Trophoblast cell (in vitro differentiated cells and primary cell): Measurements from ENCODE around the gene CCDC148.

Experiments used
- DNase-seq, 2 donors: peaks; one replicate each; pipeline ENCODE4 v3.0.0-alpha.2; 2016
- H2AFZ ChIP-seq: 2 replicates; pipeline ENCODE4 v1.6.1; 2013; ENCODE audit warnings: low read length, moderate library complexity, mild to moderate bottlenecking; ENCODE audit not compliant: insufficient read depth, poor library complexity
- H2AK5ac ChIP-seq: 2 replicates; pipeline ENCODE4 v1.6.1; 2013; ENCODE audit warnings: mild to moderate bottlenecking, low read length
- H2BK120ac ChIP-seq: 2 replicates; pipeline ENCODE4 v1.6.1; 2013; ENCODE audit warnings: low read length, mild to moderate bottlenecking, moderate library complexity; ENCODE audit not compliant: insufficient read depth, poor library complexity
- H2BK12ac ChIP-seq: 2 replicates; pipeline ENCODE4 v1.6.1; 2013; ENCODE audit warnings: mild to moderate bottlenecking, low read length, moderate library complexity
- H2BK5ac ChIP-seq: 2 replicates; pipeline ENCODE4 v1.6.1; 2013; ENCODE audit warnings: low read length, low read depth, moderate library complexity, mild to moderate bottlenecking; ENCODE audit not compliant: poor library complexity
- H3K14ac ChIP-seq: 2 replicates; pipeline ENCODE4 v1.6.1; 2013; ENCODE audit warnings: mild to moderate bottlenecking, low read length
- H3K18ac ChIP-seq: 2 replicates; pipeline ENCODE4 v1.6.1; 2013; ENCODE audit warnings: mild to moderate bottlenecking, low read length
- H3K23ac ChIP-seq: 2 replicates; pipeline ENCODE4 v1.6.1; 2013; ENCODE audit warnings: low read length
- H3K27ac ChIP-seq: 2 replicates; pipeline ENCODE4 v1.5.1; 2013; ENCODE audit warnings: low read depth, mild to moderate bottlenecking, inconsistent platforms, low read length, moderate library complexity
- H3K27me3 ChIP-seq: 2 replicates; pipeline ENCODE4 v1.6.1; 2013; ENCODE audit warnings: inconsistent platforms, mild to moderate bottlenecking, low read length, moderate library complexity; ENCODE audit not compliant: insufficient read depth
- H3K36me3 ChIP-seq, 2 experiments: 1 replicate in 1 of 2; 2 replicates in 1 of 2; pipeline ENCODE4 v1.6.1; 2013; ENCODE audit warnings: low read length in 2 of 2, mild to moderate bottlenecking in 2 of 2, moderate library complexity in 1 of 2; ENCODE audit not compliant: insufficient read depth in 2 of 2, control insufficient read depth in 1 of 2
- H3K4ac ChIP-seq: 2 replicates; pipeline ENCODE4 v1.6.1; 2013; ENCODE audit warnings: low read depth, mild to moderate bottlenecking, low read length, moderate library complexity
- H3K4me1 ChIP-seq, 2 experiments: 1 replicate in 1 of 2; 2 replicates in 1 of 2; pipeline ENCODE4 v1.6.1; 2013; ENCODE audit warnings: low read length in 2 of 2, mild to moderate bottlenecking in 2 of 2, moderate library complexity in 1 of 2; ENCODE audit not compliant: insufficient read depth in 2 of 2, control insufficient read depth in 1 of 2
- H3K4me2 ChIP-seq: 2 replicates; pipeline ENCODE4 v1.6.1; 2013; ENCODE audit warnings: inconsistent platforms, mild to moderate bottlenecking, low read length, moderate library complexity
- H3K4me3 ChIP-seq: 2 replicates; pipeline ENCODE4 v1.5.1; 2013; ENCODE audit warnings: mild to moderate bottlenecking, low read depth, low read length, inconsistent platforms
- H3K79me1 ChIP-seq: one replicate; pipeline ENCODE4 v1.6.1; 2013; ENCODE audit warnings: low read length
- H3K79me2 ChIP-seq: 2 replicates; pipeline ENCODE4 v1.6.1; 2013; ENCODE audit warnings: low read length, mild to moderate bottlenecking; ENCODE audit not compliant: control insufficient read depth, insufficient read depth, poor library complexity
- H3K9ac ChIP-seq: 2 replicates; pipeline ENCODE4 v1.6.1; 2013; ENCODE audit warnings: mild to moderate bottlenecking, low read length
- H3K9me3 ChIP-seq: 2 replicates; pipeline ENCODE4 v1.6.1; 2013; ENCODE audit warnings: low read depth, mild to moderate bottlenecking, control low read depth, inconsistent platforms, low read length; ENCODE audit not compliant: insufficient read depth
- H4K12ac ChIP-seq: 2 replicates; pipeline ENCODE4 v1.6.1; 2013; ENCODE audit warnings: low read depth, mild to moderate bottlenecking, low read length, moderate library complexity
- H4K8ac ChIP-seq: 2 replicates; pipeline ENCODE4 v1.6.1; 2013; ENCODE audit warnings: low read depth, mild to moderate bottlenecking, low read length, moderate library complexity
- H4K91ac ChIP-seq: one replicate; pipeline ENCODE4 v1.6.1; 2013; ENCODE audit warnings: low read depth, mild to moderate bottlenecking, low read length, moderate library complexity
- WGBS: extraction: QIAGEN DNeasy Blood & Tissue Kit; methylation state at CpG from one replicate; pipeline ENCODE4 v1.1.7; 2013; ENCODE audit warnings: missing lambda C conversion rate; ENCODE audit not compliant: insufficient read length, insufficient coverage; ENCODE audit errors: extremely low coverage; 5-methylcytosine and 5-hydroxymethylcytosine counted together

The CCDC148 gene

GRCh38 chr2:158142165-158142564 is 314.4 kb downstream of the CCDC148 start:
- Histone ChIP-seq H3K79me2 (no peaks in the 10 kb centered on the region), H3K4me2 (no peak overlapping the region), H3K79me1 (no peaks in the 10 kb centered on the region)

GRCh38 chr2:158140201-158140600 is 316.4 kb downstream of the CCDC148 start:
- H3K9ac ChIP-seq = no peak overlapping the region
- H3K4me1 ChIP-seq = no peaks in the 10 kb centered on the region
- H3K23ac ChIP-seq = no peak overlapping the region
- DNase-seq = no peak
- no peak overlapping the region for H3K4me2 ChIP-seq
- no peak overlapping the region for H4K8ac ChIP-seq
- H2BK12ac ChIP-seq = no peak overlapping the region
- H2AK5ac ChIP-seq = no peak overlapping the region
- H3K4ac ChIP-seq = no peak overlapping the region
- H3K79me1 ChIP-seq = no peaks in the 10 kb centered on the region
- no CpG with 5 or more reads among the region's 1 CpG for WGBS
- H3K9me3 ChIP-seq = no peaks in the 10 kb centered on the region
- no peak overlapping the region for H4K12ac ChIP-seq
- no peak overlapping the region for H3K4me3 ChIP-seq
- no peak overlapping the region for H4K91ac ChIP-seq
- no peaks in the 10 kb centered on the region for H3K27me3 ChIP-seq
- H3K27ac ChIP-seq = no peak overlapping the region
- H2BK5ac ChIP-seq = no peak overlapping the region
- H3K36me3 ChIP-seq = no peaks in the 10 kb centered on the region
- no peak overlapping the region for H3K18ac ChIP-seq
- no peaks in the 10 kb centered on the region for H3K79me2 ChIP-seq
- no peak overlapping the region for H3K14ac ChIP-seq
- no peak overlapping the region for H2AFZ ChIP-seq
- H2BK120ac ChIP-seq = no peak overlapping the region

More at GRCh38 chr2:158142165-158142564, 314.4 kb downstream of the CCDC148 start:
- no CpG with 5 or more reads among the region's 3 CpGs for WGBS
- Histone ChIP-seq H3K14ac (no peak overlapping the region), H3K23ac (no peak overlapping the region), H3K36me3 (no peaks in the 10 kb centered on the region), H3K4me3 (no peak overlapping the region), H3K18ac (no peak overlapping the region), H3K4me1 (no peaks in the 10 kb centered on the region), H2BK12ac (no peak overlapping the region), H2AK5ac (no peak overlapping the region), H3K9me3 (no peaks in the 10 kb centered on the region), H4K91ac (no peak overlapping the region), H2BK5ac (no peak overlapping the region), H2AFZ (no peak overlapping the region), H3K27me3 (no peaks in the 10 kb centered on the region), H3K9ac (no peak overlapping the region), H4K12ac (no peak overlapping the region), H4K8ac (no peak overlapping the region), H2BK120ac (no peak overlapping the region), H3K4ac (no peak overlapping the region), H3K27ac (no peak overlapping the region)
- DNase-seq = peak; percentile 34 to 45

- WGBS = no CpG with 5 or more reads among the region's 5 CpGs
- H3K27me3 ChIP-seq = no peaks in the 10 kb centered on the region
Observed at GRCh38 chr2:158138255-158138654, 318.3 kb downstream of the CCDC148 start.

DNA sequence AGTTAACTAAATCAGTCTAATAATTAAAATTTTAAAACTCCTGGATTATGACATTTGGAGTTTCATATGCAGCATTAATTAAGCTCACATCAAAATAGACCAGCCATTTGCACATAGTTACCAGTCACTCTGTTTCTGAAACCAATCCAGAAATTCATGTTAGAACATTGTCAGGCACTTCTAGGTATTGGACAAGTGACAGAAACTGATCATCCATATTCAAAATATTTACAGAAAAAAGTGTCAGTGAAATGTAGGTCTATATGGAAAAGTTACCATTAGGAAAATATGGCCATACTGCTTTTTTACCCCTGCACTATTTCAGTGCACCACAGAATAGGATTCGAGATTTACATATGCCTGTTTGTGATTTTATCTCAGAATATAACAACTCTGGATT is 321.5 kb downstream of the CCDC148 start:
- DNase-seq = no peak
- Histone ChIP-seq H3K14ac (no peak overlapping the region), H2BK12ac (no peak overlapping the region), H4K12ac (no peak overlapping the region), H3K9ac (no peak overlapping the region), H3K27me3 (no peaks in the 10 kb centered on the region), H4K91ac (no peak overlapping the region), H3K27ac (no peak overlapping the region), H2BK5ac (no peak overlapping the region), H4K8ac (no peak overlapping the region), H3K36me3 (no peaks in the 10 kb centered on the region), H3K79me1 (no peaks in the 10 kb centered on the region), H3K18ac (no peak overlapping the region), H3K79me2 (no peaks in the 10 kb centered on the region), H3K4me3 (no peak overlapping the region), H3K9me3 (no peaks in the 10 kb centered on the region), H3K4ac (no peak overlapping the region), H2AFZ (no peak overlapping the region), H3K4me1 (no peaks in the 10 kb centered on the region), H3K23ac (no peak overlapping the region), H2BK120ac (no peak overlapping the region), H2AK5ac (no peak overlapping the region), H3K4me2 (no peak overlapping the region)
- no CpG with 5 or more reads among the region's 1 CpG for WGBS

More at GRCh38 chr2:158138255-158138654, 318.3 kb downstream of the CCDC148 start:
- H3K79me1 ChIP-seq = no peaks in the 10 kb centered on the region
- H3K14ac ChIP-seq = no peak overlapping the region
- H4K91ac ChIP-seq = no peak overlapping the region
- H3K4me3 ChIP-seq = no peak overlapping the region
- H3K4me2 ChIP-seq = no peak overlapping the region
- no peak overlapping the region for H3K27ac ChIP-seq
- H3K18ac ChIP-seq = no peak overlapping the region
- no peak overlapping the region for H3K4ac ChIP-seq
- no peak overlapping the region for H2AK5ac ChIP-seq
- H3K9ac ChIP-seq = no peak overlapping the region
- no peak overlapping the region for H4K8ac ChIP-seq
- H2BK12ac ChIP-seq = no peak overlapping the region
- no peaks in the 10 kb centered on the region for H3K4me1 ChIP-seq
- no peaks in the 10 kb centered on the region for H3K36me3 ChIP-seq
- H2BK120ac ChIP-seq = no peak overlapping the region
- H3K79me2 ChIP-seq = no peaks in the 10 kb centered on the region
- no peak overlapping the region for H2BK5ac ChIP-seq
- no peak overlapping the region for H3K23ac ChIP-seq
- DNase-seq = peak in 1 of 2 donors; percentile 35
- no peak overlapping the region for H4K12ac ChIP-seq
- H3K9me3 ChIP-seq = no peaks in the 10 kb centered on the region
- H2AFZ ChIP-seq = no peak overlapping the region
